ENCODE results near the gene NOPCHAP1.
A peak's percentile ranks its signal among the peaks of the same experiment; 100 is the strongest.

NOPCHAP1 gene

DNA sequence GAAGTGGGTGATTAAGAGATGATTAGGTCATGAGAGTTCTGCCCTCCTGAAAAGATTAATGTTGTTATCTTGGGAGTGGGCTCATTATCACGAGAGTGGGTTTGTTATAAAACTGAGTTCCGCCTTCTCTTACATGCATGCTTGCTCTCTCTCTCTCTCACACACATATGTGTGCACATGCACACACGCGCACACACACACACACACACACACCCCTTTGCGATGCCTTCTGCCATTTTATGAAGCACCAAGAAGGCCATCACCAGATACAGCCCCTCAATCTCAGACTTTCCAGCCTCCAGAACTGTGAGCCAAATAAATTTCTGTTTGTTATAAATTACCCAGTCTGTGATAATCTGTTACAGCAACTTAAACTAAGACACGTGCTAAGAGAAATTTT, 22.4 kb upstream of the NOPCHAP1 start:
- no peak for TF ChIP-seq TAF1 (IDR thresholded peaks at IDR 0.05; ENCODE audit: low read depth, low read length)
- no peak for TF ChIP-seq SPI1 (IDR thresholded peaks at IDR 0.05; ENCODE audit: low read depth, low read length)
- TF ChIP-seq POU2F2 (IDR thresholded peaks at IDR 0.05; ENCODE audit: low read depth, low read length), result no peak
- no peak for TF ChIP-seq POLR2A (IDR thresholded peaks at IDR 0.05; ENCODE audit: low read depth, low read length)
- TF ChIP-seq POLR2AphosphoS5 (IDR thresholded peaks at IDR 0.05; ENCODE audit: low read depth, low read length), result no peak
- FAIRE-seq, result no peak
- no peak for DNase-seq (ENCODE audit: insufficient read length, low spot score)

DNA sequence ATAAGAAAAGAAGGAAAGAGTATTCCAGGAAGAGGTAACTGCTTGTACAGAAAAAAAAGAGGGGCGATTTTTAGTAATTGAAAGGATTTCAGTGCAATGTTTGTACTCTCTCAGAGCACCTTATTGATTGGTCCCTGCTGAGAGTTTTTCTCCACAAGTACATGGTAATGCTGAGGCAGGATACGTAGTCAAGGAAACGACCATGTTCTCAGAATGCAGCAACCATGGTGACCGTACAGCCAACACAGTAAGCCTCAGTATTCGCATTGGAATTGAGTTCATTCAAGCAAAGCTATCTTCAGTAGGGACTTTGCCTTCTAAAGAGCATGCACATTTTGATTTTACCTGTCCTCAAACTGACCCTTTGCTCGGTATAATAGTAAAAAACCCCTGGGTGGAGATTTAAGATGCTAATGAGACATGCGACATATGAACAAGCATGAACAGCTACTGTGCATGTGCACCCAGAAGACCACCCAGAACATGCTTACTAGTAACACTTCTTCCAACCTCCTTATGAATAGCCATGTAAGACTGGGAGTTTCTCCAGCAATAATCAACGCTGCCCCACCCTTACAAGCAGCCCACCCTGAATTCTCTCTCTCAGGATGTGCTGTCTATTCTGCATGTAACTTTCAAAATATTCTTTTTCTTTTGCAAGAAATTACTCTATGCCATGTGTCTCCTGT, 21.8 kb upstream of the NOPCHAP1 start:
- DNase-seq (ENCODE audit: insufficient read length, low spot score) (no peak), FAIRE-seq (peak; percentile 69)
- TF ChIP-seq POLR2AphosphoS5 (IDR thresholded peaks at IDR 0.05; ENCODE audit: low read depth, low read length) (no peak), PAX5 (IDR thresholded peaks at IDR 0.05; ENCODE audit: insufficient read depth, low read length, severe bottlenecking) (no peak), POU2F2 (IDR thresholded peaks at IDR 0.05; ENCODE audit: low read depth, low read length) (no peak), SPI1 (IDR thresholded peaks at IDR 0.05; ENCODE audit: low read depth, low read length) (no peak), TAF1 (IDR thresholded peaks at IDR 0.05; ENCODE audit: low read depth, low read length) (no peak), POLR2A (IDR thresholded peaks at IDR 0.05; ENCODE audit: low read depth, low read length) (no peak)

DNA sequence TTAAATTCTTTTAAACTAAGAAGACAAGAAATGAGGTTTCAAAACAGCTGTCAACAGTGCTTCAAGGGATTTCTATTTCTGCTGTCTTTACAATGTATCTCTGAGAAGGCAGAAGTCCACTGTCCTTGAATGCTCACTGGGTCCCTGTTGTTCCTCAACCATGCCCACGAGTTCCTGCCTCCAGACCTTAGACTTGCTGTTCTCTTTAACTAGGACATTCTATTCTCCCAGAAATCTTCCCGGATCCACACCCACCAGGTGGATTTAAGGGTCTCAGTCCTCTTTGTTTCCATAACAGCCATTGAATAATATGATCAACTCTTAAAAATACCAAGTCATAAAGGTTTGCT, 21.3 kb upstream of the NOPCHAP1 start:
- FAIRE-seq (no peak), DNase-seq (ENCODE audit: insufficient read length, low spot score) (no peak)
- TF ChIP-seq POLR2AphosphoS5 (IDR thresholded peaks at IDR 0.05; ENCODE audit: low read depth, low read length) (no peak), POLR2A (IDR thresholded peaks at IDR 0.05; ENCODE audit: low read depth, low read length) (no peak)

DNA sequence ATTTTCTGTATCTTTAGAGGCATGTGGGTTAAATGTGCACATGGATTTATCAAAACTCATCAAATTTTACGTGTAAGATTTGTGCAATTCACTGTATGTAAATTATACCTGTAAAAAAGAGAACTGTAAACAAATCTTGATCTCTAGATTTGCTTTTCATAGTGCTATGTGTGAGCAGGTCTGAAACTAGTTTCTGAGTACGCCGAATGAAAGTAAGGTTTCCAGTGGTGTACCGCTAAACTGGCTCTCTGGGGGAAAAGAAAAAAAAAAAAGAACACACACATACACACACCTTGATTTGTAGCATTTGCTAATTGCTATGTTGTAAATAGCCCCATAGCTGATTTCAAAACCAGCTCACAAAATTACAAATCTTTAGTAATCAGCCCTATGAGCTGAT, 19.4 kb upstream of the NOPCHAP1 start:
- TF ChIP-seq POLR2AphosphoS5 (IDR thresholded peaks at IDR 0.05; ENCODE audit: low read depth, low read length), result no peak
- TF ChIP-seq SPI1 (IDR thresholded peaks at IDR 0.05; ENCODE audit: low read depth, low read length), result peak; percentile 57
- no peak for TF ChIP-seq TAF1 (IDR thresholded peaks at IDR 0.05; ENCODE audit: low read depth, low read length)
- FAIRE-seq, result peak; percentile 74

DNA sequence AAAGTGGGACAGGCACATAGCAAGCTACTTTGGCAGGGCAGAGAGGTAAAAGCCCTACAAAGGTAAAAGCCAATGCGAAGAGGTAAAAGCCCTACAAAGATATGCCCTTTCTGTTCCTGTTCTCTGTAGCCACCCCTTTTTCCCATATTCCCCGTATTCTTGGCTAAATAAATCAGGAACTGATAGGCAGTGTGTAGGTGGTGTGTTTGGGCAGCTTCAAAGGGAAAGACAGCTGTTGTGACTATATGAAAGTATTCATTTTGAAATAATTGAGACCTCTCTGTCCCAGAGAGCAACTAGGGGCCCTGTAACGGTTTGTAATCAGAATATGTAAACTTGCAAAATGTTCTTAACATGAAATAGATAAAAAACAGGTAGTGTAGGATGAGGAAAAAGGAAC, 16.8 kb upstream of the NOPCHAP1 start:
- peak; percentile 69 for FAIRE-seq

More for the DNA sequence above, 19.4 kb upstream of the NOPCHAP1 start:
- DNase-seq (ENCODE audit: insufficient read length, low spot score), result no peak

GRCh38 chr12:104971306-104971705, 14.8 kb upstream of the NOPCHAP1 start:
- no peak for TF ChIP-seq POLR2AphosphoS5 (IDR thresholded peaks at IDR 0.05; ENCODE audit: low read depth, low read length)
- TF ChIP-seq POLR2A (IDR thresholded peaks at IDR 0.05; ENCODE audit: low read depth, low read length), result no peak
- no peak for TF ChIP-seq POU2F2 (IDR thresholded peaks at IDR 0.05; ENCODE audit: low read depth, low read length)
- no peak for TF ChIP-seq SPI1 (IDR thresholded peaks at IDR 0.05; ENCODE audit: low read depth, low read length)
- TF ChIP-seq PAX5 (IDR thresholded peaks at IDR 0.05; ENCODE audit: insufficient read depth, low read length, severe bottlenecking), result no peak
- TF ChIP-seq TAF1 (IDR thresholded peaks at IDR 0.05; ENCODE audit: low read depth, low read length), result no peak
- FAIRE-seq, result no peak
- DNase-seq (ENCODE audit: insufficient read length, low spot score), result no peak

More for the DNA sequence above, 16.8 kb upstream of the NOPCHAP1 start:
- TF ChIP-seq SPI1 (IDR thresholded peaks at IDR 0.05; ENCODE audit: low read depth, low read length) (peak; percentile 61; the same call in 1 of the 2 replicates), POLR2A (IDR thresholded peaks at IDR 0.05; ENCODE audit: low read depth, low read length) (no peak)
- no peak for DNase-seq (ENCODE audit: insufficient read length, low spot score)

- no peak for FAIRE-seq
Observed at GRCh38 chr12:104973250-104973649, 12.9 kb upstream of the NOPCHAP1 start.

DNA sequence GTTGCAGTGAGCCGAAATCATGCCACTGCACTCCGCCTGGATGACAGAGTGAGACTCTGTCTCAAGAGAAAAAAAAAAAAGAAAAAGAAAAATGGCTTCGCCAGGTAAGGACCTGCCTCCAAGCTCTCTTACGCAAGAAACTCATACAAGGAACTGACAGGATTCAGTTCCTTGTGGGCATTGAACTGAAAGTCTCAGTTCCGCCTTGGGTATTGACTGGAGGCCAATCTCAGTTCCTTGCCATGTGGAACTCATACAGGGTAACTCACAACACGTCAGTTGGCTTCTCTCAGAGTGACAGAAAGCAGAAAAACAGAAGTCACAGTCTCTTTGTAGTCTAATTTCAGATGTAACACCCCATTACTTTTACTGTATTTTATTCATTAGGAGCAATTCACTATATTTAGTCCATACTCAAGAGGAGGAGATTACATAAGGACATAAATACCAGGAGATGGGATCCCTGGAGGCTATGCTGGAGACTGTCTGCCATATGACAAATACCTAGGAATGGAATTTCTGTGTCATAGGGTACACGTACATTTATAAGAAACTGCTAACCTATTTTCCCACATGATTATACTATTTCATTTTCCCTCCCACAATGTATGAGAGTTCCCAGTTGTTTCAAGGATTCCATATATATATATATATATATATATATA, 11.4 kb upstream of the NOPCHAP1 start:
- TF ChIP-seq TAF1 (IDR thresholded peaks at IDR 0.05; ENCODE audit: low read depth, low read length) (no peak), PAX5 (IDR thresholded peaks at IDR 0.05; ENCODE audit: insufficient read depth, low read length, severe bottlenecking) (peak; percentile 45), POLR2A (IDR thresholded peaks at IDR 0.05; ENCODE audit: low read depth, low read length) (no peak), SPI1 (IDR thresholded peaks at IDR 0.05; ENCODE audit: low read depth, low read length) (peak; percentile 98), POLR2AphosphoS5 (IDR thresholded peaks at IDR 0.05; ENCODE audit: low read depth, low read length) (no peak), POU2F2 (IDR thresholded peaks at IDR 0.05; ENCODE audit: low read depth, low read length) (peak; percentile 49; the same call in 1 of the 2 replicates)
- FAIRE-seq (peak; percentile 93), DNase-seq (ENCODE audit: insufficient read length, low spot score) (peak; percentile 32)

More at GRCh38 chr12:104973250-104973649, 12.9 kb upstream of the NOPCHAP1 start:
- TF ChIP-seq POLR2AphosphoS5 (IDR thresholded peaks at IDR 0.05; ENCODE audit: low read depth, low read length), result no peak
- TF ChIP-seq PAX5 (IDR thresholded peaks at IDR 0.05; ENCODE audit: insufficient read depth, low read length, severe bottlenecking), result no peak
- TF ChIP-seq TAF1 (IDR thresholded peaks at IDR 0.05; ENCODE audit: low read depth, low read length), result no peak
- TF ChIP-seq SPI1 (IDR thresholded peaks at IDR 0.05; ENCODE audit: low read depth, low read length), result no peak
- no peak for TF ChIP-seq POU2F2 (IDR thresholded peaks at IDR 0.05; ENCODE audit: low read depth, low read length)
- TF ChIP-seq POLR2A (IDR thresholded peaks at IDR 0.05; ENCODE audit: low read depth, low read length), result no peak
- no peak for DNase-seq (ENCODE audit: insufficient read length, low spot score)

- TF ChIP-seq PAX5 (IDR thresholded peaks at IDR 0.05; ENCODE audit: insufficient read depth, low read length, severe bottlenecking) (no peak), POLR2A (IDR thresholded peaks at IDR 0.05; ENCODE audit: low read depth, low read length) (no peak), TAF1 (IDR thresholded peaks at IDR 0.05; ENCODE audit: low read depth, low read length) (no peak), POLR2AphosphoS5 (IDR thresholded peaks at IDR 0.05; ENCODE audit: low read depth, low read length) (no peak), POU2F2 (IDR thresholded peaks at IDR 0.05; ENCODE audit: low read depth, low read length) (no peak)
- FAIRE-seq (peak; percentile 66), DNase-seq (ENCODE audit: insufficient read length, low spot score) (no peak)
Observed at GRCh38 chr12:104975587-104976343, 10.4 kb upstream of the NOPCHAP1 start.

Measured in GM12891 (cell line).